MM.1S (cell line): ENCODE measurements around the gene UNC13A.

Source experiments
- DNase-seq: peaks from one replicate; pipeline ENCODE4 v3.0.0-alpha.2; 2015
- H2AFZ ChIP-seq: fragments of 300-600 bp; sonication (generic); 2 replicates; pipeline ENCODE4 v1.6.0; 2016; ENCODE audit warnings: antibody characterized with exemption, low read length
- H3F3A ChIP-seq: fragments of 300-600 bp; sonication (generic); 2 replicates; pipeline ENCODE4 v1.6.1; 2016; ENCODE audit warnings: mild to moderate bottlenecking, antibody characterized with exemption, low read length, moderate library complexity, mixed read lengths; ENCODE audit not compliant: insufficient read depth
- H3K27ac ChIP-seq: fragments of 300-600 bp; sonication (generic); 2 replicates; pipeline ENCODE4 v1.5.1; 2016; ENCODE audit warnings: mild to moderate bottlenecking, low read length
- H3K27me3 ChIP-seq: fragments of 300-600 bp; sonication (generic); replicated peaks from 2 replicates; pipeline ENCODE4 v1.6.0; 2016; ENCODE audit warnings: low read length; ENCODE audit not compliant: insufficient read depth
- H3K36me3 ChIP-seq: fragments of 300-600 bp; sonication (generic); replicated peaks from 2 replicates; pipeline ENCODE4 v1.6.1; 2016; ENCODE audit warnings: mild to moderate bottlenecking, low read length, mixed read lengths; ENCODE audit not compliant: insufficient read depth
- H3K4me1 ChIP-seq: fragments of 300-600 bp; sonication (generic); 2 replicates; pipeline ENCODE4 v1.6.1; 2016; ENCODE audit warnings: low read length, mixed read lengths
- H3K4me2 ChIP-seq: fragments of 300-600 bp; sonication (generic); 2 replicates; pipeline ENCODE4 v1.6.0; 2016; ENCODE audit warnings: low read depth, low read length
- H3K4me3 ChIP-seq: fragments of 300-600 bp; sonication (generic); 2 replicates; pipeline ENCODE4 v1.5.1; 2016; ENCODE audit warnings: low read length, mixed read lengths
- H3K79me2 ChIP-seq: fragments of 300-600 bp; sonication (generic); 2 replicates; pipeline ENCODE4 v1.6.1; 2016; ENCODE audit warnings: mixed run types, low read length, mixed read lengths
- H3K9ac ChIP-seq: fragments of 300-600 bp; sonication (generic); 2 replicates; pipeline ENCODE4 v1.6.1; 2016; ENCODE audit warnings: low read length, mixed read lengths
- H3K9me2 ChIP-seq: fragments of 300-600 bp; sonication (generic); replicated peaks from 2 replicates; pipeline ENCODE4 v1.6.1; 2016; ENCODE audit warnings: mild to moderate bottlenecking, low read length, mixed read lengths; ENCODE audit not compliant: insufficient read depth
- H3K9me3 ChIP-seq: fragments of 300-600 bp; sonication (generic); replicated peaks from 2 replicates; pipeline ENCODE4 v1.6.1; 2016; ENCODE audit warnings: mild to moderate bottlenecking, low read length, mixed read lengths; ENCODE audit not compliant: insufficient read depth
- H4K20me1 ChIP-seq: fragments of 300-600 bp; sonication (generic); 2 replicates; pipeline ENCODE4 v1.6.1; 2016; ENCODE audit warnings: mild to moderate bottlenecking, low read length, moderate library complexity, mixed read lengths; ENCODE audit not compliant: insufficient read depth
- EZH2 ChIP-seq: fragments of 300-600 bp; sonication (generic); optimal IDR thresholded peaks from 2 replicates; pipeline ENCODE3; 2017; ENCODE audit warnings: low read depth, mild to moderate bottlenecking, antibody characterized with exemption, low read length, mixed read lengths
- EZH2phosphoT487 ChIP-seq: fragments of 300-600 bp; sonication (generic); IDR thresholded peaks from 2 replicates; pipeline ENCODE4 v1.6.1; 2018; ENCODE audit warnings: antibody characterized with exemption, low read length
- TF ChIP-seq, protein P1 (sequence below): fragments of 300-600 bp; sonication (generic); IDR thresholded peaks from 2 replicates; pipeline ENCODE4 v1.5.1; 2016; ENCODE audit warnings: antibody characterized with exemption, low read length, mixed read lengths

UNC13A gene

DNA sequence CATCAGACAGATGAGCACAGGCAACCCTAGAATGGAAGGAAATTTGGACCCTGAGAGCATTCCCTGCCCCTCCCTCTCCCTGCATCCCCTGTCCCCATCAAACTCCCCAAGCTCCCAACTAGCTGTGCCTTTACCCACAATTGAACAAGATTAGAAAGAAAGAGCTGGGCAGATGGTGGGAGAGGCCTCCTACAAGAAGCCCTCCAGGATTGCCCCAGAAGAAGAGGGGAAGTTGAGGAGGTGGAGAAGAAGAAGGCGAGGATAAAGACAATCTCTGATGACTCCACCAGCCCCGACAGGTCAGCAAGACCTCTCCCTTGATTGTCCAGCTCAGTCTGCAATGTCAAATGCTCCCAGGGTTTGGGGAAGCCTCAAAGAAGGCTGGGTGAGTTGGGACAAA is 11.9 kb downstream of the UNC13A start:
- Histone ChIP-seq H4K20me1 (no peaks in the 10 kb centered on the region), H3K4me2 (no peak overlapping the region), H3K9me3 (no peaks in the 10 kb centered on the region), H3F3A (no peaks in the 10 kb centered on the region), H3K27me3 (peaks cover 78% of the 10 kb centered on the region), H3K27ac (no peak overlapping the region), H3K9me2 (no peaks in the 10 kb centered on the region), H3K36me3 (no peaks in the 10 kb centered on the region), H2AFZ (no peak overlapping the region), H3K79me2 (no peaks in the 10 kb centered on the region), H3K4me1 (no peaks in the 10 kb centered on the region), H3K4me3 (no peak overlapping the region), H3K9ac (no peak overlapping the region)
- no peak for DNase-seq
- TF ChIP-seq EZH2phosphoT487 (no peak), EZH2 (no peak)
- TF ChIP-seq, protein P1, sequence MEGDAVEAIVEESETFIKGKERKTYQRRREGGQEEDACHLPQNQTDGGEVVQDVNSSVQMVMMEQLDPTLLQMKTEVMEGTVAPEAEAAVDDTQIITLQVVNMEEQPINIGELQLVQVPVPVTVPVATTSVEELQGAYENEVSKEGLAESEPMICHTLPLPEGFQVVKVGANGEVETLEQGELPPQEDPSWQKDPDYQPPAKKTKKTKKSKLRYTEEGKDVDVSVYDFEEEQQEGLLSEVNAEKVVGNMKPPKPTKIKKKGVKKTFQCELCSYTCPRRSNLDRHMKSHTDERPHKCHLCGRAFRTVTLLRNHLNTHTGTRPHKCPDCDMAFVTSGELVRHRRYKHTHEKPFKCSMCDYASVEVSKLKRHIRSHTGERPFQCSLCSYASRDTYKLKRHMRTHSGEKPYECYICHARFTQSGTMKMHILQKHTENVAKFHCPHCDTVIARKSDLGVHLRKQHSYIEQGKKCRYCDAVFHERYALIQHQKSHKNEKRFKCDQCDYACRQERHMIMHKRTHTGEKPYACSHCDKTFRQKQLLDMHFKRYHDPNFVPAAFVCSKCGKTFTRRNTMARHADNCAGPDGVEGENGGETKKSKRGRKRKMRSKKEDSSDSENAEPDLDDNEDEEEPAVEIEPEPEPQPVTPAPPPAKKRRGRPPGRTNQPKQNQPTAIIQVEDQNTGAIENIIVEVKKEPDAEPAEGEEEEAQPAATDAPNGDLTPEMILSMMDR, result no peak

DNA sequence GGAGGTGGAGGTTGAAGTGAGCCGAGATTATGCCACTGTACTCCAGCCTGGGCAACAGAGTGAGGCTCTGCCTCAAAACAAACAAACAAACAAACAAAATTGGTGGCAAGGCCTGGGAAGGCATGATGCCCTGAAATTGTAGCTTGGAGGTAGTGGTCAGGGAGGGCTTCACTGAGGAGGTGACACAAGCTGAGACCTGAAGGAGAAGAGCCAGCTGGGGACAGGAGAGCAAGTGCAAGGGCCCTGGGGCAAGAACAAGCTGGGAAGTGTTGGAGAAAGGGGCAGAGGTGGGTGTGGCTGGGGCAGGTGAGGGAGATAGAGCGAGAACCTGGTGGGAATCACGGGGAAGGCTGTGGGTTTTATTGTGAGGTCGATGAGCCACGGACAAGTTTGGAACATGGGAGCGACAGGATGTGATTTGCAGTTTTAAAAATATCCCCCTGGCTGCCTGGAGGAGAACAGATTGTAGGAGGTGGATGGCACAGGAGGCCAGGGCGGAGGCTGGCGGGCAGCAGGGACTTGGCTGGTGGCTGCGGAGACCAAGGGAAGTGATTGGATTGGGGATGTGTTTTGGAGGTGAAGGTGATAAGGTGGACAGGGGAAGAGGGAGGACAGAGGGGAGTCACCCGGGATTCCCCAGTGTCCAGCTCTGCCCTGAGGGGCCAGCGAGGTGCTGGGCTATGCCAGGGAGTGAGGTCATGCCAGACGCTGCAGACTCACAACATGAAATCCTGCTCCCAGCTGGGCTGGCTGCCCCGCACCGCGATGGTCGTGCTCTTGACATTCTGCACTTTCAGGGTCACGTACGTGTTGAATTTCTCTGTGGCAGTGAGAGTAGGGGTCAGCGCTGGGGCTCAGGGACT is 14.0 kb downstream of the UNC13A start:
- no peak for DNase-seq
- H3K27me3 ChIP-seq, result peaks cover 65% of the 10 kb centered on the region
- H3K27ac ChIP-seq, result no peak overlapping the region
- no peaks in the 10 kb centered on the region for H3F3A ChIP-seq
- H3K79me2 ChIP-seq, result no peaks in the 10 kb centered on the region
- H4K20me1 ChIP-seq, result no peaks in the 10 kb centered on the region
- no peaks in the 10 kb centered on the region for H3K9me3 ChIP-seq
- H3K4me2 ChIP-seq, result no peak overlapping the region
- H3K9me2 ChIP-seq, result no peaks in the 10 kb centered on the region
- no peak overlapping the region for H3K4me3 ChIP-seq
- no peaks in the 10 kb centered on the region for H3K36me3 ChIP-seq
- H3K4me1 ChIP-seq, result no peaks in the 10 kb centered on the region
- H3K9ac ChIP-seq, result no peak overlapping the region
- TF ChIP-seq, protein P1, result no peak
- no peak for TF ChIP-seq EZH2
- TF ChIP-seq EZH2phosphoT487, result no peak
- no peak overlapping the region for H2AFZ ChIP-seq

DNA sequence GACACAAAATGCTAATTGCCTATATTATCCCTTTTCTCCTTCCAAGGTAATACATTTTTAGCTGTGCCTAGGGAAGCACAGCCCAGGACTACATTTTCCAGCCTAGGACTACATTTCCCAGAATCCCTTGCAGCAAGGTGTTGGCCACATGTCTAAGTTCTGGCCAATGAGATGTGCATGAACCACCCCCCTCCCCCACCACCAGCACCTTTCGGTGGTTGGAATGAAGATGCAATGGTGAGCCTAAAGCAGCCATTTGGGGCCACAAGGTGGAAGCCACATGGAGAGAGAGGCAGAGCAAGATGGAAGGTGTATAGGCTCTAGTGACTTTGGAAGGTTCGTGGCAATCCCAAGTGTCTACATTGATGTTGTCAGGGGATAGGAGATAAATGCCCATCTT is 16.2 kb downstream of the UNC13A start:
- H3K27ac ChIP-seq, result no peak overlapping the region
- H3K4me2 ChIP-seq, result no peak overlapping the region
- H3K9ac ChIP-seq, result no peak overlapping the region
- H3K4me1 ChIP-seq, result no peaks in the 10 kb centered on the region
- no peaks in the 10 kb centered on the region for H4K20me1 ChIP-seq
- H3F3A ChIP-seq, result no peaks in the 10 kb centered on the region
- H3K79me2 ChIP-seq, result no peaks in the 10 kb centered on the region
- peak; percentile 23 for DNase-seq
- no peak overlapping the region for H3K4me3 ChIP-seq
- TF ChIP-seq EZH2phosphoT487 (no peak), EZH2 (no peak)
- TF ChIP-seq, protein P1, result no peak
- H3K9me2 ChIP-seq, result no peaks in the 10 kb centered on the region
- no peaks in the 10 kb centered on the region for H3K9me3 ChIP-seq
- H3K27me3 ChIP-seq, result peaks cover 62% of the 10 kb centered on the region
- no peak overlapping the region for H2AFZ ChIP-seq
- H3K36me3 ChIP-seq, result no peaks in the 10 kb centered on the region
